ENCODE data around the gene PARD3.

DNA sequence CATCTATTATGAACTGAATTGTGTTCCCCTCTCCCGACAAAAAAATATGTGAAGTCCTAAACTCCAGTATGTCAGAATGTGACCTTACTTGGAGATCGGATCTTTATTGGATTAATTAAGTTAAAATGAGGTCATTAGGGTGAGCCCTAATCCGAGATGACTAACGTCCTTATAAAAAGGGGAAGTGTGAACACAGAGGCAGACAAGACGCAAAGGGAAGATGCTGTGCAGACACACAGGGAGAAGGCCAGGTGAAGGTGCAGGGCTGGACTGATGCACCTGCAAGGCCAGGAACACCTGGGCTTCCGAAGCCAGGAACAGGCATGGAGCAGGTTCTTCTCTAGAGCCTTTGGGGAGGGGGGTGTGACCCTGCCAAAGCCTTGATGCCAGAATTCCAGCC, 187.8 kb downstream of the PARD3 start:
- TF ChIP-seq CTCF (IDR thresholded peaks at IDR 0.05) (no peak), EZH2phosphoT487 (IDR thresholded peaks at IDR 0.05) (no peak)

All from neural progenitor cell (in vitro differentiated cells).